Nephron progenitor cell (in vitro differentiated cells): ENCODE data around the gene FKBP5.

Experiments
- DNase-seq: peaks from one replicate; pipeline ENCODE4 v3.0.0; 2021
- H3K27ac Mint-ChIP-seq: 2 replicates; pipeline ENCODE4 v1.8.0; 2021; ENCODE audit warnings: mild to moderate bottlenecking, moderate library complexity, mixed read lengths
- H3K27me3 Mint-ChIP-seq: 2 replicates; pipeline ENCODE4 v1.8.0; 2021; ENCODE audit warnings: mild to moderate bottlenecking, low read depth, mixed read lengths; ENCODE audit not compliant: poor library complexity
- H3K36me3 Mint-ChIP-seq: 2 replicates; pipeline ENCODE4 v1.8.0; 2021; ENCODE audit warnings: low read depth, mixed read lengths
- H3K4me1 Mint-ChIP-seq: 2 replicates; pipeline ENCODE4 v1.8.0; 2021; ENCODE audit warnings: mixed read lengths
- H3K4me3 Mint-ChIP-seq: 2 replicates; pipeline ENCODE4 v1.8.0; 2021; ENCODE audit warnings: mild to moderate bottlenecking, moderate library complexity, mixed read lengths
- H3K9me3 Mint-ChIP-seq: 2 replicates; pipeline ENCODE4 v1.8.0; 2021; ENCODE audit warnings: mild to moderate bottlenecking, moderate library complexity, mixed read lengths
- TF ChIP-seq, protein P1 (sequence below): fragments of 200-600 bp; sonication (generic); IDR thresholded peaks from 2 replicates; pipeline ENCODE4 v1.5.0; 2021; ENCODE audit warnings: antibody characterized with exemption

The FKBP5 gene

DNA sequence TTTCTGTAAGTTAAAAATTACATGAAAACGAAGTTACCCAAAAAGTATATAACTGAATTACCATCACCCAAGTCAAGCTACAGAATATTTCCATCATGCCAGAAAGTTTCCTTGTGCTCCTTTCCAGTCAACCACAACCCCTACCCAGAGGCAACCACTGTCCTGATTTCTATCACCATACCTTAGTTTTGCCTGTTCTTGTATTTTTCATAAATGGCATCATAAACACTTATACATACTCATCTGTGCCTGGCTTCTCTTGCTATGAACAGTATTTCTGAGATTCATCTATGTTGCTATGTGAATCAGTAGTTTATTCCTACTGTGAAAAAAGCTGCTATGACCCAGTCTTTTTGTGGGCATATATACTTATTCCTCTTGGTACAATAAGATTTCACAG is 7.4 kb downstream of the FKBP5 start:
- peaks cover 14% of the 10 kb centered on the region for H3K36me3 Mint-ChIP-seq
- no peaks in the 10 kb centered on the region for H3K9me3 Mint-ChIP-seq
- no peaks in the 10 kb centered on the region for H3K27me3 Mint-ChIP-seq
- H3K4me3 Mint-ChIP-seq = no peak overlapping the region
- TF ChIP-seq, protein P1, sequence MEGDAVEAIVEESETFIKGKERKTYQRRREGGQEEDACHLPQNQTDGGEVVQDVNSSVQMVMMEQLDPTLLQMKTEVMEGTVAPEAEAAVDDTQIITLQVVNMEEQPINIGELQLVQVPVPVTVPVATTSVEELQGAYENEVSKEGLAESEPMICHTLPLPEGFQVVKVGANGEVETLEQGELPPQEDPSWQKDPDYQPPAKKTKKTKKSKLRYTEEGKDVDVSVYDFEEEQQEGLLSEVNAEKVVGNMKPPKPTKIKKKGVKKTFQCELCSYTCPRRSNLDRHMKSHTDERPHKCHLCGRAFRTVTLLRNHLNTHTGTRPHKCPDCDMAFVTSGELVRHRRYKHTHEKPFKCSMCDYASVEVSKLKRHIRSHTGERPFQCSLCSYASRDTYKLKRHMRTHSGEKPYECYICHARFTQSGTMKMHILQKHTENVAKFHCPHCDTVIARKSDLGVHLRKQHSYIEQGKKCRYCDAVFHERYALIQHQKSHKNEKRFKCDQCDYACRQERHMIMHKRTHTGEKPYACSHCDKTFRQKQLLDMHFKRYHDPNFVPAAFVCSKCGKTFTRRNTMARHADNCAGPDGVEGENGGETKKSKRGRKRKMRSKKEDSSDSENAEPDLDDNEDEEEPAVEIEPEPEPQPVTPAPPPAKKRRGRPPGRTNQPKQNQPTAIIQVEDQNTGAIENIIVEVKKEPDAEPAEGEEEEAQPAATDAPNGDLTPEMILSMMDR = no peak
- no peak for DNase-seq
- H3K27ac Mint-ChIP-seq = no peak overlapping the region
- no peaks in the 10 kb centered on the region for H3K4me1 Mint-ChIP-seq

DNA sequence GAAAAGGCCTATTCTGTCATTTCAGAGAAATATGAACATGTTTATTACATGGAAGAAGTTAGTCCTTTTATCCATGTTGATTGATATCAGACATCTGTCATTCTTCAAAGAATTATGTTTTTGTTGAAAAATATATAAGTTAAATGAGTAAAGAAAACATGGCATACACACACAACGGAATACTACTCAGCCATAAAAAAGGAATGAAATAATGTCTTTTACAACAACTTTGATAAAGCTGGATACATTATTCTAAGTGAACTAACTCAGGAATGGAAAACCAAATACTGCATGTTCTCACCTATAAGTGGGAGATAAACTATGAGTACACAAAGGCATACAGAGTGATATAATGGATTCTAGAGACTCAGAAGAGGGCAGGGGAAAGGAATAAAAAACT is 9.3 kb downstream of the FKBP5 start:
- DNase-seq = no peak
- Mint-ChIP-seq H3K27ac (no peak overlapping the region), H3K27me3 (no peaks in the 10 kb centered on the region), H3K4me3 (no peak overlapping the region), H3K9me3 (no peaks in the 10 kb centered on the region), H3K4me1 (peaks cover 5% of the 10 kb centered on the region), H3K36me3 (peaks cover 14% of the 10 kb centered on the region)
- TF ChIP-seq, protein P1 = no peak

DNA sequence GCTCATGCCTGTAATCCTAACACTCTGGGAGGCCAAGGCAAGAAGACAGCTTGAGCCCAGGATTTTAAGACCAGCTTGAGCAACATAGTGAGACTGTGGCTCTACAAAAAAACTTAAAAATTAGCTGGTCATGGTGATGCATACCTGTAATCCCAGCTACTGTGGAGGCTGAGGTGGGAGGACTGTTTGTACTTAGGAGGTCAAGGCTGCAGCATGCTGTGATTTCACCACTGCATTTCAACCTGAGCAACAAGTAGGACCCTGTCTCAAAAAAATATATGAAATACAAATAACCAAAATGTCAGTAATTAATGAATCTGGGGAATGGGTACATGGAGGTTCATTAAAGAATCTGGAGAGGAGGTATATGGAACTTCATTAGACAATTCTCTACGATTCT is 9.9 kb downstream of the FKBP5 start:
- no peak for DNase-seq
- H3K27me3 Mint-ChIP-seq = no peaks in the 10 kb centered on the region
- H3K4me3 Mint-ChIP-seq = no peak overlapping the region
- no peak overlapping the region for H3K27ac Mint-ChIP-seq
- H3K4me1 Mint-ChIP-seq = peaks cover 5% of the 10 kb centered on the region
- H3K9me3 Mint-ChIP-seq = no peaks in the 10 kb centered on the region
- TF ChIP-seq, protein P1 = no peak
- peaks cover 14% of the 10 kb centered on the region for H3K36me3 Mint-ChIP-seq

DNA sequence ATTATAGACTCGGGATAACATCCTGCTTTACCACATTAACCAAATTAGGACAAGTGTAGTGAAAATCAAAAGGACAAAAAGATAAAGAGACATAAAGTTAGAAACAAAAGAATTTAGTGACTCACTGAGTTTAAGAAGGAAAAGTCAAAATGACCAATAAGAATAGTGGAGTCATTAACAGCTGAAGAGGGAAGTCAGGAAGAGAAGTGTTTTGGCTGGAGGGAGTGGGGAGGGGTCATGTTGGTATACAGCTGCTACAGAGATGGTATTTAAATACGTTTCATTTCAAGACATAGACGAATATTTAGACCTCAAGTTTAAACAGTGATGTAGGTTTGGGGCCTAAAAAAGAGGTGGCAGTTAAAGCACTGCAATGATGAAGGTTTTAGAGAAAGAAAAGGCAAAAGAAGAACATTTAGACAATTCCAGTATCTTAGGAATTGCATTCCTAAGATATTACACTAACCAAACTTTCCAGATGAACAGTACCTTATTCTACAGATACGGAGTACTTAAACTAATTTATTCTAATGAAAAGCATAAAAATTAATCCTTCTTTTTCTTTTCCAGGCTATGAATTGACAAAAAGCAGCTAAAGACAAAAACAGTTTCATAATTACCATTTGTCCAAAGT is 10.6 kb downstream of the FKBP5 start:
- no peak for DNase-seq
- TF ChIP-seq, protein P1 = no peak
- Mint-ChIP-seq H3K27ac (no peak overlapping the region), H3K36me3 (peaks cover 13% of the 10 kb centered on the region), H3K27me3 (no peaks in the 10 kb centered on the region), H3K4me1 (peaks cover 5% of the 10 kb centered on the region), H3K4me3 (no peak overlapping the region), H3K9me3 (no peaks in the 10 kb centered on the region)

DNA sequence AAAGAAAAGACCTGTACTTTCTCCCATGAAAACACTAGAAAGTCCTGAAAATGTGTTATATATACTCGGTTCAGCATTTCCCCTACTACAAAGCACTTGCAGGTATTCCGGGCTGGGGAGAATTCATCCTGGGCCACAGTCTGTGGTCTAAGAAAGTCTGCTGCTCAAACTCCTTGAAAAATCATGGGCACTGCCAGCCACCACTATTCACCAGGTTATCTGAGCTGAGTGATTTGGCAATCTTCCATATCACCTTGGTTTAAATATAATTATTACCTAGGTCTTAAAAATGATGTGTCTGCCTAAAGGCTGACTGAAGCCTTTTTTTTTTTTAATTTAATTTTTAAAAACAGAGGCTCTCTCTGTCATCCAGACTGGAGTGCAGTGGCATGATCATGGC is 11.3 kb downstream of the FKBP5 start:
- H3K27ac Mint-ChIP-seq = no peak overlapping the region

More for the DNA sequence above, 11.3 kb downstream of the FKBP5 start:
- no peak overlapping the region for H3K4me3 Mint-ChIP-seq
- DNase-seq = no peak
- H3K27me3 Mint-ChIP-seq = no peaks in the 10 kb centered on the region
- TF ChIP-seq, protein P1 = no peak
- H3K4me1 Mint-ChIP-seq = peaks cover 5% of the 10 kb centered on the region
- no peaks in the 10 kb centered on the region for H3K9me3 Mint-ChIP-seq
- H3K36me3 Mint-ChIP-seq = peaks cover 16% of the 10 kb centered on the region
